Naive B cell (primary cell): ENCODE results near the gene TM4SF1. TPM values are rescaled to one million over a fixed set of nuclear protein-coding genes. Genes with fewer than 3 reads are reported as not detected.

Experiments
- ATAC-seq, 2 donors: fragments of 150-1000 bp; cut with Tn5 transposase; 2 replicates each; pipeline ENCODE4 v1.10.0; 2021; ENCODE audit warnings: low read depth in 2 of 2, mild to moderate bottlenecking in 2 of 2, moderate library complexity in 2 of 2
- DNase-seq: peaks from one replicate; pipeline ENCODE4 v3.0.0; 2022
- H3K27ac Mint-ChIP-seq, 6 donors: one replicate each; pipeline ENCODE4 v1.8.0; 2020 to 2022; ENCODE audit warnings: mild to moderate bottlenecking in 6 of 6, mixed read lengths in 6 of 6, moderate library complexity in 5 of 6, inconsistent platforms in 2 of 6
- H3K27me3 Mint-ChIP-seq, 3 donors: one replicate each; pipeline ENCODE4 v1.8.0; 2021 to 2022; ENCODE audit warnings: mixed read lengths in 3 of 3, mild to moderate bottlenecking in 1 of 3
- H3K36me3 Mint-ChIP-seq, 2 donors: one replicate each; pipeline ENCODE4 v1.8.0; 2020 to 2022; ENCODE audit warnings: mixed read lengths in 2 of 2, inconsistent platforms in 1 of 2, mild to moderate bottlenecking in 1 of 2
- H3K4me1 Mint-ChIP-seq, 3 donors: one replicate each; pipeline ENCODE4 v1.8.0; 2020 to 2022; ENCODE audit warnings: mixed read lengths in 3 of 3, inconsistent platforms in 1 of 3, mild to moderate bottlenecking in 1 of 3, moderate library complexity in 1 of 3
- H3K4me3 Mint-ChIP-seq, 8 donors: one replicate each; pipeline ENCODE4 v1.8.0; 2020 to 2022; ENCODE audit warnings: mild to moderate bottlenecking in 8 of 8, mixed read lengths in 8 of 8, moderate library complexity in 8 of 8, inconsistent platforms in 2 of 8
- H3K9me3 Mint-ChIP-seq, 7 donors: one replicate each; pipeline ENCODE4 v1.8.0; 2020 to 2022; ENCODE audit warnings: mixed read lengths in 7 of 7, mild to moderate bottlenecking in 5 of 7, inconsistent platforms in 2 of 7, moderate library complexity in 1 of 7
- polyA plus RNA-seq, 6 donors: library from polyadenylated mRNA; unstranded; fragments of 300-500 nt; fragmentation: Illumina TruSeq; gene quantifications; one replicate each; pipeline ENCODE4 v1.2.3, GENCODE V29; 2021; ENCODE audit warnings: low read depth in 6 of 6

Gene TM4SF1
- polyA plus RNA-seq, 6 donors from 2014 or later, result not detected

DNA sequence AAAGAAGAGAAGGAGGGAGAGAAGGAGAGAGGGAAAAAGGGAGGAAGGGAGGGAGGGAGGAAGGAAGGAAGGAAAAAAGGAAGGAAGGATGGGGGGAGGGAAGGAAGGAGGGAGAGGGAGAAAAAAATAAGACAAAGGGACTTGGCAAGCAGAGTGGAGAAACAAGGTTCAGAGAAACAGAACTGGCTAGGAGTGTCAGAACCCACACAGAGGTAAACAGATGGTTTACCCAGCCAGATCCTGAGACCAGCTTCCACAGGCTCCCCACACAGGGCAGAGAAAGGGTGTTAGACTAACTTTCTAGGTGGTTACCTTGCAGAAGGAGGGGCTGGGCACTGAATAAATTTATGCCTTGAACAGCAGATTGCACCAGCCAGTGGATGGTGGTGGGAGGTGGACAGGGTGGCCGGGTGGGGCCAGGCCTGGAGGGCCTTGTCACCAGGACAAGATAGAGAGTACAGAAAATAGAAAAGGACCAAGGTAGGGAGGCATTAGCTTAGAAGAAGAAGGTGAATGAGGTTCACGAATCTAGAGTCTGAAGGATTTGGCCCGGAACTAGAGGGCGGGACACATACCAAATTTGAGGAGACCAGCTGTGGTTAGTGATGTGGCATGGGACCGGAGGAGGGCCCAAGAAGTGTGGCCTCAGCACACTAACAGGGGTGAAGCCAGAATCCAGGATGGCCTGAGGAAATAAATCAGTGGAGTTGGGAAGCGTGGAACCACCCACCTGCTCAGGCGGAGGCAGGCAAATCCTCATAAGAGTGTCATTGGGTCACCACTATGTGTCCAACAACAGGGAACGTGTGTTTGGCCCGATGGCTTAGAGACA is 1.2 kb upstream of the TM4SF1 start:
- Mint-ChIP-seq H3K27ac (peak overlapping the region in 1 of 6 donors; percentile 0), H3K4me3 (no peak overlapping the region), H3K4me1 (peaks cover 0 to 8% (median 8%) of the 10 kb centered on the region in 3 donors), H3K9me3 (peaks cover 0 to 7% (median 0%) of the 10 kb centered on the region in 7 donors), H3K27me3 (peaks cover 13 to 29% (median 23%) of the 10 kb centered on the region in 3 donors), H3K36me3 (no peaks in the 10 kb centered on the region)
- DNase-seq, result no peak
- ATAC-seq, result no peak

DNA sequence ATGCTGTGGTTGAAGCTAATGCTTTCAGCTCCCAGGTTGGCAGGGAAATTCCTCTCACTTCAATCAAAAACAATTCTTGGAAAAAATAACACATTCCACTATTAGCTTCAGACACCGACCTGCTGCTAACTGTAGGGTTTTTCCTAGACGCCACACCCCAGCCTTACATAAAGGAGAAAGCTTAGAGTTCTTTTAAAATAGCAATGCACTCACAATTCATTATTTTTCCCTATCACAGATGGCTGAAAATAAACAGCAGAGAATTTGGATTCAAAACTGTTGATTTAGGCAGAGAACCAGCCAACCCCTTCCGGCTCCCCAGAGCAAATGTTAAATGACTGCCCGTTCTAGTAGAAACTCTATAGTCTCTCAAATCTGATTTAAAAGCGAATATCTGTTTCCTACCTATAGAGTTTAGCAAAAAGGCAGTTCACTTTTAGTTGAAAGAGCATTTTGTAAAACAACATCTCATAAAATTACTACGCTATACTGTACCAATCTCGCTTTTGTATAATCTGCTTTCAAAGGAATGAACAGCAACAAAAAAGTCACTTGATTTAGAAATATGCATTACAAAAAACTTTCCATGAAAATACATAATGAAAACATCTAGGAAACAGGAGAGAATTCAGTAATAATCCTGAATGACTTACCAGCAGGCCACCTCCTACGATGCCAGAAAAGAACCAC is 586 bp downstream of the TM4SF1 start:
- H3K27me3 Mint-ChIP-seq, result peaks cover 8 to 29% (median 23%) of the 10 kb centered on the region in 3 donors
- H3K9me3 Mint-ChIP-seq, result peaks cover 0 to 7% (median 0%) of the 10 kb centered on the region in 7 donors
- H3K4me3 Mint-ChIP-seq, result peak overlapping the region in 1 of 8 donors; percentile 22
- no peak for ATAC-seq
- H3K27ac Mint-ChIP-seq, result no peak overlapping the region
- DNase-seq, result no peak
- no peaks in the 10 kb centered on the region for H3K36me3 Mint-ChIP-seq
- peaks cover 0 to 8% (median 8%) of the 10 kb centered on the region in 3 donors for H3K4me1 Mint-ChIP-seq

DNA sequence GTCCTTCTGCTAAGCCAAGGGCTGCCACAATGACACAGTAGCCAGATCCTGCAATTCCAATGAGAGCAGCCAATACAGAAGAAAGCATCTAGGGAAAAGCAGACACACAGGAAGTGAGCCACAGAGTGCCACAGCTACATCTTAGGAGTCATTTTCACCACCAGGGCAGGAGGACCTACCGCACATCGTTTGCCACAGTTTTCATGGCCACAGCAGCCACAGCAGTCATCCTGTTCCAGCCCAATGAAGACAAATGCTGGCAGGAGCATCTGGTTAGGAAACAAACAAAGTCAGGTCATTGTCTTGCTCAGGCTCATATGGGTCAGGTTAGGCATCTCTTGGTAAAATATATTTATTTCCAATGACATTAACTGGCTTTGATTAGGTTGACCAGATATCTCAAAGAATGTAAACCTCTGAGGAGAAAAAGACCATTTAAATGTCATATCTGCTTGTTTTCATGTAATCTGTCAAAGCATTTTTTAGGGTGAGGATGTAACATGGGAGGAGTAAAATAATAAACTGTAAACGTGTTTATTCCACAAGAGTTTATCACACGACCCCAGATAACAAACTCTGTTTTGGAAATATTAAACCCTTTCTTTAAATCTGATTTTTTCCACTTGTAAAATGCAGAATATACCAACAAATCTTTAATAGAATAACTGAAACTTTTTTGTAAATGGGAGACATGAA is 1.8 kb downstream of the TM4SF1 start:
- no peak for ATAC-seq
- DNase-seq, result no peak
- Mint-ChIP-seq H3K9me3 (peaks cover 0 to 5% (median 0%) of the 10 kb centered on the region in 7 donors), H3K27ac (no peak overlapping the region), H3K4me1 (peaks cover 0 to 8% (median 8%) of the 10 kb centered on the region in 3 donors), H3K4me3 (no peak overlapping the region), H3K36me3 (no peaks in the 10 kb centered on the region), H3K27me3 (peaks cover 8 to 29% (median 23%) of the 10 kb centered on the region in 3 donors)

DNA sequence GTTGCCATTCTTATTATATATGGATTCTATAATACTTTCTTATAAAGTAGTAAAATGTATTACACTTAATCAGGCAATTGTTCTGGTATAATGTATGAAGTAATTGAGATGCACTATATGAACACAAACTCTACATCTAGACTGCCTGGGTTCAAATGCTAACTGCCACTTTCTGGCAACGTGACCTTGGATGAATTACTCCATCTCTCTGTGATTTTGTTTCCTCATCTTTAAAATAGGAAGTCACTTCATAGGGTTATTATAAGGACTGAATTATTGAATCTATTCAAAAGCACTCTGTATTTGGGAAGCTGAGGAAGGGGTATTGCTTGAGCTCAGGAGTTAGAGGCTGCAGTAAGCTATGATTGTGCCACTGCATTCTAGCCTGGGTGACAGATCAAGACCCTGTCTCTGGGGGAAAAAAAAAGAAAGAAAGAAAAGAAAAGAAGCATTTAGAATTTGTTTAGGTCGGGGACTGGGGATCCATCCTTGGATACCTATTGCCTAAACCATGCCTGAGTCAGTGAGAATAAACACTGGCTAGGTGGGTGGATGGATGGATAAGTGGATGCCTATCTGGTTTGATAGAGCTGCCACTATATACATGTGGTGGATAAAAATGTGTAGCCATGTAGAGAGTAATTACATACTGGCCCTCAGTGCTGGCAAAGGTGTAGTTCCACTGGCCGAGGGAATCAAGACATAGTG is 2.5 kb downstream of the TM4SF1 start:
- DNase-seq (no peak), ATAC-seq (no peak)
- no peaks in the 10 kb centered on the region for H3K36me3 Mint-ChIP-seq
- H3K4me1 Mint-ChIP-seq, result peaks cover 0 to 8% (median 8%) of the 10 kb centered on the region in 3 donors
- no peak overlapping the region for H3K4me3 Mint-ChIP-seq
- H3K27me3 Mint-ChIP-seq, result peaks cover 8 to 29% (median 23%) of the 10 kb centered on the region in 3 donors
- H3K9me3 Mint-ChIP-seq, result peaks cover 0 to 5% (median 0%) of the 10 kb centered on the region in 7 donors
- H3K27ac Mint-ChIP-seq, result no peak overlapping the region

DNA sequence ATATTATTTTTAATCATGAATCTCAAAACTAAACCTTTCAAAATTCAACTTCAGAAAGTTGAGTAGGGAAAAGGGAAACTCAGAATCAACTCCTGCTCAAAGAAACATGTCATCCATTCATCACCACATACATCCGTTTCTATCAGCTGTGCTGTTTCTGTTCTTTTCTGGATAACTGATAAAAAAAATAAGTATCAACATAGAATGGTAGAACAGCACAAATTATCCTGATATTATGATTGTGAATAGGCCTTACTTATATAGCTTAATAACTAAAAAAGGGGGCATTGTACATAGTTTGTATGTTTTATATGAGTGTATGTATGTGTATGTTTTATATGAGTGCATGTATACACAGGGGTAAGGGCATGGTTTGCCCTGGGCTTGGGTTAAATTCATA is 3.1 kb downstream of the TM4SF1 start:
- DNase-seq (no peak), ATAC-seq (no peak)
- H3K4me3 Mint-ChIP-seq, result no peak overlapping the region
- no peak overlapping the region for H3K27ac Mint-ChIP-seq
- no peaks in the 10 kb centered on the region for H3K36me3 Mint-ChIP-seq
- peaks cover 8 to 26% (median 23%) of the 10 kb centered on the region in 3 donors for H3K27me3 Mint-ChIP-seq
- H3K9me3 Mint-ChIP-seq, result peaks cover 0 to 2% (median 0%) of the 10 kb centered on the region in 7 donors
- H3K4me1 Mint-ChIP-seq, result peaks cover 0 to 8% (median 8%) of the 10 kb centered on the region in 3 donors

DNA sequence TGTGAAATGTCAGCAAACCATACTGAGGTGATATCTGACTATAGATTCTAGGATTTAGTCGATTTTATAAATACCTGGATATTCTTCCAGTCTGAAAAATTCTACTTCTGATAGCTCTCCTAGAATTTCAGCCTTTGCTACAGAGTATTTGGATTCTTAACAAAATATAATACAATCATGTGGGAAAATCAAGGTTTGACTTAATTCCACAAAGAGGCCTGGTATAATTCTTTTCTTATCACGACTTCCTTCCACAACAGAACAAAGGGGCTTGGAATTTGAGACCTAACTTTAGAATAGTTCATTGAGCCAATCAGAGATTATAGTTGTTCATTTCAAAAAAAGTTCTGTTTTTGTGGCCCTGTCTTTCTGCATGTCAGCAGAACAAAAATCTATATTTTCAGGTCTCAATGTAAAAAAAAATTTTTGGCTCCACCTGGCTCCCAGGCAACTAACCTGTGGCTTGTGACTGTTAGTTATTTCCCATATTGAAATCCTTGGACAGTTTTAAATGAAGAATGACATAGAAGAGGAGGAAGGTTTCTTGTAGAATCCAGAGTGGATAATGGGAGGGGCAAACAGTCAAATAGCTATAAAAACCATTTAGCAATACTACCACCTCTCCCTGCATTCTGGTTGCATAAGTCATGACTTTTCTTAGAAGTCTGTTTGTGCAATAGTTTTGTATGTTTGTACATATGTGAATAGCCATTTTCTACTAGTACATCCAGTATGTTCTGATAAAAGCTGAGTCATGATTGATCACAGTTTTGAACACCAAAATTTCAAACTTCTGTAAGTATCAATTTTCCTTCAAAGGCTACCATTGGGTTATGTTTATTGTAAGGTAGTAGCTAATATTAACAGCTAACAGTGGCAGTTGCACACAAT is 4.0 kb downstream of the TM4SF1 start:
- no peak overlapping the region for H3K4me3 Mint-ChIP-seq
- ATAC-seq (no peak), DNase-seq (no peak)
- no peaks in the 10 kb centered on the region for H3K9me3 Mint-ChIP-seq
- H3K27me3 Mint-ChIP-seq, result peaks cover 3 to 18% (median 17%) of the 10 kb centered on the region in 3 donors
- no peak overlapping the region for H3K27ac Mint-ChIP-seq
- H3K36me3 Mint-ChIP-seq, result no peaks in the 10 kb centered on the region
- H3K4me1 Mint-ChIP-seq, result peaks cover 0 to 8% (median 8%) of the 10 kb centered on the region in 3 donors

DNA sequence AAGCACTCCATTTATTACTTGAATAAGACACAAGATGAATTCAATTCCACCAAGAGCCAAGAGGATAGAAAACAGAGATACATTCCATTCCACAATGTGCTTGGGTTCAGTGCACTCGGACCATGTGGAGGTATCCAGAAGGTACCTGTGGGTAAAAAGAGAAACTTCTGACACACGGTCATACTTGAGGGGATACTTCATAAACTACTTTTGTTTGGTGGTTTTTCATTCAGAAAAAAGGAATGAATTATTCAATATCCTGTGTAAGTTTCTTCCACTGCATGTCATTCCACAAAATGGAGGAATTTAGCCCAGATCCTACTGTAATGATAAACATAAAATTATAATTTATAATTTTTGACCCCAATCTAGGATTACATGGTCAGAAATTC is 5.7 kb downstream of the TM4SF1 start:
- ATAC-seq (no peak), DNase-seq (no peak)
- Mint-ChIP-seq H3K36me3 (no peaks in the 10 kb centered on the region), H3K4me3 (no peak overlapping the region), H3K9me3 (no peaks in the 10 kb centered on the region), H3K4me1 (no peaks in the 10 kb centered on the region), H3K27ac (no peak overlapping the region), H3K27me3 (peaks cover under 1 to 4% (median 2%) of the 10 kb centered on the region in 3 donors)

DNA sequence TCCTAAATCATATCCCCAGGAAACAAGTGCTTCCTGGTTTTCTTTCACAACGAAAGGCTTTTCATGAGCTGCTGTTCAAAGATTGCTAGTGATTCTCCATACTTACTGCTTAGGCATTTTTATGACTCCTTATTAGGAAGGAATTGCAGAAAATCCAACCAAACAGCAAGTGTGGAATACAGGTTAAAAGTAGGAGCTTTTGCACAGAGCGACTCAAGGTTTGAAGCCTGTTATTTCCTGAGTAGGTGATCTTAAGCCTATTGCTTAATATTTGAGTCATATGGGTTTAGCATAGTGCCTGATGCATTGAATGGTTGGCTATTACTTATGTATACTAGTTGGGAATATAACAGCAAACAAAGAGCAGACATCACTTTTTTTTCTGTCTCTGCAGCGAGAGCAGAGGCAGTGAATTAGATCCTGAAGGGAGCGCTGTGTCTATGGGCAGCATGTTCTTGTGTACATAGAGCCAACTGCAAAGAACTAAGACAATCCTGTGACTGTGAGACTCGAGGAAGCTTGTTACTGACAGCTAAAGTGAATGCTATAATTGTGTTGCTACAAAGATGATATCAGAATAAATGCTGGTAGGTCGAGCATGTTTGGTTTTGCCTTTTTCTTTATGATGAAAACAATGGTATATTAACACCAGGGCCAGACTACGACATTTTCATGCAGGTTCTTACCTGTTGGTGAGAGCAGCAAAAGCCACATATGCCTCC is 6.3 kb downstream of the TM4SF1 start:
- Mint-ChIP-seq H3K27me3 (peaks cover 0 to 4% (median 0%) of the 10 kb centered on the region in 3 donors), H3K4me1 (no peaks in the 10 kb centered on the region), H3K27ac (no peak overlapping the region), H3K9me3 (no peaks in the 10 kb centered on the region), H3K36me3 (no peaks in the 10 kb centered on the region), H3K4me3 (no peak overlapping the region)
- no peak for DNase-seq
- ATAC-seq, result no peak

DNA sequence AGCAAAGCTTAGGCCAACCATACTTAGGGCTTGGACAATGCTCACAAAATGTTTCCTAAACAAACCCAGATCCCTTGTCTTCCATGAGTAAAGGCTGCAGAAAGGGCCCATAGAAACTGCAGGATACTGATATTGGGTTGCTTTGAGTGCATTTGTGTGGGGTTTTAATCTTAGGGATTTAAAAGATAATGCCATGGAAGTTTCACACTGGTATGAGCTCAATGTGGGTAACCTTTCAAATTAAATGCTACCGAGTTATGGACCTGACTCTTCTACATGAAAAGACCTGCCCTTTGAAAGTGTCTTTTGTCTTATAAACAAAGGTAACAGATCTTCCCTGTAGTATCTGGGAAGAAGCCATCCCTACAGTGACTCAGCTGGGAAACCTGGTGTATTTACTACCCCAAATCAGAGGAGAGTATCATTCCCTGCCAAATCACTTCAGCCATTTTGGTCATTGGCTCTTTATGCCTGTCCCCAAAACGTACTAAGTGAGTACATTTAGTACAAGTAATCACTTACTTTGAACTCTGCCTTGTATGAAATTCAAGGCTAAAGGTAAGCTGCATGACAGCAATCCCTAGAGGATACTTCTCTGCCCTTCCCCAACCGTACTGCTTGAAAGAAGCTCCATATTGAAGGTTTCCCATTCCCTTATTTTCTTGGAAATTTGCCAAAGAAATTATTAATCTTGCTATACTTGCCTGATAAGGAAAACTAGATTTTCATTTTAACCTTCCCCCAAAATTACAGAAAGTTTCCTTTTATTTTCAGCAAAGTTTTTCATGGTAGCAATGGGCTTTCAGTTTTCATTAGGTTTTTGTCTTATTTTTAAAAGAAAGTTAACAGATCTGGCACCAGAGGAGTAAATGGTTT is 7.2 kb downstream of the TM4SF1 start:
- Mint-ChIP-seq H3K4me1 (no peaks in the 10 kb centered on the region), H3K27me3 (peaks cover 0 to 4% (median 0%) of the 10 kb centered on the region in 3 donors), H3K4me3 (no peak overlapping the region), H3K36me3 (no peaks in the 10 kb centered on the region), H3K9me3 (no peaks in the 10 kb centered on the region), H3K27ac (no peak overlapping the region)
- no peak for DNase-seq
- no peak for ATAC-seq

DNA sequence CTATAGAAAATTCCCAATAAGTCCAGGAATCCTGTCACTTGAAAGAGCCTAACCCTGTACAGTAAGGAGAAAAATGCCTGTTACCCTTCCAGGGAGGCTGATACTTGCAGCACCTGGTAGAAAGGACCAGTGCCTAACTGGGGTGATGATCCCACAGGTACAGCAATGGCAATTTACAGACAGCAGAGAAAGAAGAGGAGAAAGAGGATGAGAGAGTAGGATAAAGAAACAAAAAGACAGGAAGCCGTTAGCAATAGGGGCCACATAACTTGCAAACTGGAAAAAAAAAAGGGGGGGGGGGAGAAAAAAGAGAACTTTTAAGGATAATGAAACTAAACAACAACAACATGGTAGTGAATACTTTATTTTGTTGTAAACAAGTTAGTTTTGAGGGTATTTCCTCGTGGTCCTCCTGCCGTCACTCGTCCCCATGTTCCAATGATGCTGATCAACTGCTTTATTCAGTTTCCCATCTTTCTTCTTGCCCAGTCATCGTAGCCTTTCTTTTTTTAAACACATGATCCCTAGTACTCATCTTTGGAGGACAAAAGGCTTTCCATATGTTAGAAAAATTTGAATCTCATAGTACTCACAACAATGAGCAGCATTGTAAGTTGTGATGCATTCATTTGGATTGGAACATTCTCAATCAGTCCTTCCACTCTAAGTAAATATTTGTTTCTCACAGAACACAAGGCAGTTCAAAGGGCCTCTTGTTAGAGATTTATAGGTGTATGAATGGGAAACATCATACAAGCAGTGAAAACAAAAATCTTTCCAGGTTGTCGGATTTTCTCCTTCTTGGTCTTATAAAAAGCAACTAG is 8.6 kb downstream of the TM4SF1 start:
- no peak overlapping the region for H3K4me3 Mint-ChIP-seq
- no peaks in the 10 kb centered on the region for H3K36me3 Mint-ChIP-seq
- H3K9me3 Mint-ChIP-seq, result no peaks in the 10 kb centered on the region
- peaks cover 0 to 4% (median 0%) of the 10 kb centered on the region in 3 donors for H3K27me3 Mint-ChIP-seq
- DNase-seq (no peak), ATAC-seq (no peak)
- H3K4me1 Mint-ChIP-seq, result no peaks in the 10 kb centered on the region
- no peak overlapping the region for H3K27ac Mint-ChIP-seq
